MCF 10A (cell line): Measurements from ENCODE around the gene RNF157. TPM values are rescaled to one million over a fixed set of nuclear protein-coding genes. Genes with fewer than 3 reads are reported as not detected.

Experiments used
- BruUV-seq: library from RNA; stranded (reverse); fragments of 400-500 nt; replicated peaks from 2 replicates; lab custom pipeline; 2021; lab: Mats Ljungman, UMichigan
- CTCF ChIA-PET: fragments of 300-600 bp; sonication (Branson Sonifier 250); formaldehyde crosslinking; extraction: SDS; loops from one replicate; lab custom pipeline; 2021; ENCODE audit warnings: antibody characterized with exemption, inconsistent platforms; lab: Yijun Ruan, JAX
- POLR2A ChIA-PET: fragments of 300-600, 350-650 bp; sonication (Branson Sonifier 250); formaldehyde crosslinking; extraction: SDS; loops from one replicate; lab custom pipeline; 2020; ENCODE audit warnings: antibody characterized with exemption, inconsistent platforms; lab: Yijun Ruan, JAX
- DNase-seq: peaks from one replicate; pipeline ENCODE4 v3.0.0-alpha.2; 2018; ENCODE audit not compliant: unreplicated experiment
- H3K27ac Mint-ChIP-seq: one replicate; pipeline ENCODE4 v1.8.0; 2022; ENCODE audit warnings: mild to moderate bottlenecking, low read depth, mixed read lengths; ENCODE audit not compliant: unreplicated experiment
- H3K27me3 Mint-ChIP-seq: one replicate; pipeline ENCODE4 v1.8.0; 2022; ENCODE audit warnings: mixed read lengths; ENCODE audit not compliant: insufficient read depth, unreplicated experiment
- H3K36me3 Mint-ChIP-seq: one replicate; pipeline ENCODE4 v1.8.0; 2022; ENCODE audit warnings: mild to moderate bottlenecking, moderate library complexity, mixed read lengths; ENCODE audit not compliant: insufficient read depth, unreplicated experiment
- H3K4me1 Mint-ChIP-seq: one replicate; pipeline ENCODE4 v1.8.0; 2022; ENCODE audit warnings: mixed read lengths; ENCODE audit not compliant: insufficient read depth, unreplicated experiment
- H3K4me3 Mint-ChIP-seq: one replicate; pipeline ENCODE4 v1.8.0; 2022; ENCODE audit warnings: mild to moderate bottlenecking, moderate library complexity, mixed read lengths; ENCODE audit not compliant: unreplicated experiment
- H3K9me3 Mint-ChIP-seq: one replicate; pipeline ENCODE4 v1.8.0; 2022; ENCODE audit warnings: mixed read lengths; ENCODE audit not compliant: unreplicated experiment
- intact Hi-C: fragments of 100-400 bp; cut with micrococcal nuclease; formaldehyde crosslinking; loops from 2 replicates; pipeline ENCODE4 v1.14.1; 2022
- total RNA-seq: library from RNA; stranded (reverse); gene quantifications from 2 replicates; pipeline ENCODE4 v1.2.3, GENCODE V29; 2022
- TF ChIP-seq, protein P1 (sequence below): fragments of 200-600 bp; IDR thresholded peaks from one replicate; pipeline ENCODE4 v1.8.0; 2022; ENCODE audit warnings: antibody characterized with exemption, mild to moderate bottlenecking; ENCODE audit not compliant: unreplicated experiment

Gene RNF157
- total RNA-seq, 1 experiment from 2014 or later, result 0.44 TPM

- H3K36me3 Mint-ChIP-seq, result no peaks in the 10 kb centered on the region
- H3K27ac Mint-ChIP-seq, result no peak overlapping the region
- no TSS peak for BruUV-seq
- CTCF ChIA-PET, result interaction anchor here (0.6 to 3.7 kb wide), 2 partner anchors 10 to 246 kb away, joined by 3 to 13 read pairs; no protein-coding TSS in a partner anchor
- H3K9me3 Mint-ChIP-seq, result no peaks in the 10 kb centered on the region
- intact Hi-C loops, result no loop called here
- H3K4me3 Mint-ChIP-seq, result no peak overlapping the region
- TF ChIP-seq, protein P1, sequence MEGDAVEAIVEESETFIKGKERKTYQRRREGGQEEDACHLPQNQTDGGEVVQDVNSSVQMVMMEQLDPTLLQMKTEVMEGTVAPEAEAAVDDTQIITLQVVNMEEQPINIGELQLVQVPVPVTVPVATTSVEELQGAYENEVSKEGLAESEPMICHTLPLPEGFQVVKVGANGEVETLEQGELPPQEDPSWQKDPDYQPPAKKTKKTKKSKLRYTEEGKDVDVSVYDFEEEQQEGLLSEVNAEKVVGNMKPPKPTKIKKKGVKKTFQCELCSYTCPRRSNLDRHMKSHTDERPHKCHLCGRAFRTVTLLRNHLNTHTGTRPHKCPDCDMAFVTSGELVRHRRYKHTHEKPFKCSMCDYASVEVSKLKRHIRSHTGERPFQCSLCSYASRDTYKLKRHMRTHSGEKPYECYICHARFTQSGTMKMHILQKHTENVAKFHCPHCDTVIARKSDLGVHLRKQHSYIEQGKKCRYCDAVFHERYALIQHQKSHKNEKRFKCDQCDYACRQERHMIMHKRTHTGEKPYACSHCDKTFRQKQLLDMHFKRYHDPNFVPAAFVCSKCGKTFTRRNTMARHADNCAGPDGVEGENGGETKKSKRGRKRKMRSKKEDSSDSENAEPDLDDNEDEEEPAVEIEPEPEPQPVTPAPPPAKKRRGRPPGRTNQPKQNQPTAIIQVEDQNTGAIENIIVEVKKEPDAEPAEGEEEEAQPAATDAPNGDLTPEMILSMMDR, result no peak
- POLR2A ChIA-PET, result no interaction called here
- no peak for DNase-seq
- no peaks in the 10 kb centered on the region for H3K4me1 Mint-ChIP-seq
- H3K27me3 Mint-ChIP-seq, result no peaks in the 10 kb centered on the region
These were observed 68.6 kb downstream of the RNF157 start for GRCh38 chr17:76171706-76172105.

DNA sequence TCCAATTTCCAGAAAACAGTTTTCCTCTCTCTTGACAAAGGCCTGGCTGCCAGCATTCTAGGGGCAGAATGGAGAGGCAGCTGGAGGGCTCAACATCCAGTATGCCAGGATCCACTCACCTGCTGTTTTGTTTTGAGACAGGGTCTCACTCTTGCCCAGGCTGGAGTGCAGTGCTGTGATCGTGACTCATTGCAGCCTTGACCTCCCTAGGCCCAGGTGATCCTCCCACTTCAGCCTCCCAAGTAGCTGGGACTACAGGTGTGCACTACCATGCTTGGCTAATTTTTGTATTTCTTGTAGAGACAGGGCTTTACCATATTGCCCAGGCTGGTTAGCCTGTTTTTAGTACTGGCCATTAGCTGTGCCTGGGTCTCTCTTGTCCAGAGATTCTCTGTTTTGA is 70.2 kb downstream of the RNF157 start:
- Mint-ChIP-seq H3K4me1 (no peaks in the 10 kb centered on the region), H3K4me3 (no peak overlapping the region), H3K9me3 (no peaks in the 10 kb centered on the region), H3K27ac (no peak overlapping the region), H3K27me3 (no peaks in the 10 kb centered on the region), H3K36me3 (no peaks in the 10 kb centered on the region)
- no TSS peak for BruUV-seq
- TF ChIP-seq, protein P1, result no peak
- intact Hi-C loops, result no loop called here
- DNase-seq, result no peak
- CTCF ChIA-PET, result interaction anchor here (1.2 to 3.7 kb wide), 2 partner anchors 11 to 110 kb away, joined by 4 to 13 read pairs; no protein-coding TSS in a partner anchor
- POLR2A ChIA-PET, result interaction anchor here (0.6 kb wide), 1 partner anchor 1297 kb away, joined by 3 read pairs; no protein-coding TSS in a partner anchor

- ChIA-PET POLR2A (interaction anchor here (0.5 kb wide), 1 partner anchor 703 kb away, joined by 3 read pairs; no protein-coding TSS in a partner anchor), CTCF (interaction anchor here (0.6 to 1.3 kb wide), 4 partner anchors 9 to 43 kb away, joined by 3 to 12 read pairs (median 3); no protein-coding TSS in a partner anchor)
- intact Hi-C loops, result no loop called here
- Mint-ChIP-seq H3K4me3 (no peak overlapping the region), H3K4me1 (no peaks in the 10 kb centered on the region), H3K27ac (no peak overlapping the region), H3K9me3 (no peaks in the 10 kb centered on the region), H3K36me3 (no peaks in the 10 kb centered on the region), H3K27me3 (no peaks in the 10 kb centered on the region)
- DNase-seq, result no peak
- BruUV-seq, result no TSS peak
- TF ChIP-seq, protein P1, result no peak
These were observed 73.4 kb downstream of the RNF157 start for GRCh38 chr17:76166906-76167305.

- no peak for DNase-seq
- Mint-ChIP-seq H3K36me3 (no peaks in the 10 kb centered on the region), H3K4me3 (no peak overlapping the region), H3K27me3 (no peaks in the 10 kb centered on the region), H3K4me1 (no peaks in the 10 kb centered on the region), H3K9me3 (no peaks in the 10 kb centered on the region), H3K27ac (no peak overlapping the region)
- POLR2A ChIA-PET, result no interaction called here
- TF ChIP-seq, protein P1, result no peak
- intact Hi-C loops, result no loop called here
- no TSS peak for BruUV-seq
- CTCF ChIA-PET, result interaction anchor here (0.5 to 1.3 kb wide), 9 partner anchors 10 to 812 kb away, joined by 3 to 12 read pairs (median 3); no protein-coding TSS in a partner anchor
These were observed 74.1 kb downstream of the RNF157 start for GRCh38 chr17:76166168-76166567.
